GM21529 (cell line): ENCODE results near the gene TUBE1.
A peak's percentile ranks its signal among the peaks of the same experiment; 100 is the strongest.

ENCODE experiments used
- ATAC-seq: cut with Tn5 transposase; IDR thresholded peaks from one replicate; pipeline ENCODE4 v1.9.1; 2021; ENCODE audit not compliant: unreplicated experiment

Gene TUBE1

DNA sequence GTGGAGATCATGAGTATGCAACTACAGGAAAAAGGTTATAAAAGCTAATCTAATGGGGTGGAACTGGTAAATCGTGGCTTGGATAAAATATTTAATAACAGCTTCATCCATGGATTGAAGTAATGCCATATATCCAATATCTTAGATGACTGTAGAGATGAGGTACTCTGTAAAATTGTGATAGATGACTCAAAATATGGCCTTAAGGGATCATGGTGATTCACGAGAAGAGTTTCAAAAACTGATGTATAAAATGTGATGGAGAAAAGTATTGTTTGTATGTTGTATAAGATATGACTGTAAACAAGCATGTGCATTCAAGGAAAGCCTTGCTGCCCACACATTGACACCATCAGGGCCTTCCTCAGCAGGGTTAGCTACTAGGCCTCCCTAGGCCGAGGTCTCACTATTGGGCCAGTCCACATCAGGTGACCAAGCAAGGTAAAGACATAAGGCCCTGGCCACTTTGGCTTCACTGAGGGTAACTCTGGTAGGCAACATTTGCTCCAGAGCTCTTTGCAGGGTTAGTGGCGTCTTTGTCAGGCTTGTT is 51.1 kb downstream of the TUBE1 start:
- ATAC-seq = no peak

DNA sequence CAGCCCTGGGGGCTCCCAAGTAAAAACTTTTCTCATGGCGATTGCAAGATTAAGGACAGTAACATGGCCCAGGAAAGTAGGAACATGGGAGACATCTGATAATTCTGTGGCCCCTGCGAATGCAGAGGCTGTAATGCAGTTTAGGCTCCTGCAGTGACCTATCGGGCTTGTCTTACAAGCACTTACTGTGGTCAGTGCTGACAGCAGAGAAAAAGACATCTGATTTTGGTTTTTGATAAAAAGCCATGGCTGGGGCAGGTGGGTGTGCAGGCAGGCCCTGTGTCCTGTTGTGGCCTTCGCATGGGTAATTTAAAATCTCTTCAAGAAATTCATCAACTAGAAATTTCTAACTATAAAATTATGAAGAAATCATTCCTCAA is 52.7 kb downstream of the TUBE1 start:
- ATAC-seq = no peak

DNA sequence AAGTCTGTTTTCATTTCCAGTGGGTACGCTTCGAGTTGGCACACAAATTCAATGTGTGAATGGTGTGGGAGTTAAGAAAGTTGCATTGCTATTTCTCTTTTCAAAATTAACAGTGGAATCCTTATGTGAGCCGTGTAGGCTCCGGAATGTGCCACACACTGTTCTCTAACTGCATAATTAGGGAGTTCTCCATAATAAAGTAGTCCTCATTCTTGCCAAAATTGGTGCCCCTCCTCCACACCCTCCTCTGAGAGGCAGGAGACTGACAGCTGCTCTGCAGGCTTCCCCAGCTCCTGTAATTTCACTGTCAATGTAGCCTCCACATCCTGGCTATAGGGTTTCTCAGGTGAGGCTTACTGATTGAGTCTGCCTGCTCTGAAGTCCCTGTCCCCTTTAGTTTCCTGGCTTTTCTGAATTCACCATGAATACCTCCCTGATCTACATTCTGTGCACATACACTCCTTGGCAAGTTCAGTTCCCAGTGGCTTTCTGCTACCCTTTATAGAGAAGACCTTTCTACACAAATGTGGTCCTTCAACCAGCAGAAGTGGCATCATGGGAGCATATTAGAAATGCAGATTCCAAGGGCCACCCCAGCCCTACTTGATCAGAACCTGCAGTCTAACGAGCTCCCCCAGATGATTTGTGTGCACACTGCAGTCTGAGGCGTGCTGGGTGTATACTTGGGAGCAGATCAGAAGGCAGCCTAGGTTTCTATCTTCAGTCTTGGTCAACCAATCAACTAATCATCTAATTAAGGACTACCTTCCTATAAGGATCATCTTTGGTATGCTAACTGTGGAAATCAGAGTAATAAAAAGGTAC is 53.3 kb downstream of the TUBE1 start:
- ATAC-seq = no peak

DNA sequence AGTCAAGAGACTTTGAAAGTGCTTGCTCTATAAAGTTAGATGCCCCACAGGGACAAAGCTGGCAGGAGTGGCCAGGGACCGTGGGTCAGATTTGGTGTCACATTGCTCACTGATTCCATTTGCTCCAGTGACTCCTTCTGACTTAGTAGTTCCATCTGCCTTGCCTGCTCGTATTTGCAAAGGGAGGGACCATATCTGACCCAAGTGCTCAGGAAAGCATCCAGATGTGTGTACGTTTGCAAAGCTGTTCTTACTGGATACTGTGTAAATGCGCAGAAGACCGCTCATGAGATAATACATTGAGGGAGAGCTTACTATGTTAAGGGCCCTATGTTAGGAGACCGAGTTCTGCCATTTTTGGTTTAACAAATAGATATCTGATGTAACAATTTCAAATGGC is 54.6 kb downstream of the TUBE1 start:
- ATAC-seq = no peak

DNA sequence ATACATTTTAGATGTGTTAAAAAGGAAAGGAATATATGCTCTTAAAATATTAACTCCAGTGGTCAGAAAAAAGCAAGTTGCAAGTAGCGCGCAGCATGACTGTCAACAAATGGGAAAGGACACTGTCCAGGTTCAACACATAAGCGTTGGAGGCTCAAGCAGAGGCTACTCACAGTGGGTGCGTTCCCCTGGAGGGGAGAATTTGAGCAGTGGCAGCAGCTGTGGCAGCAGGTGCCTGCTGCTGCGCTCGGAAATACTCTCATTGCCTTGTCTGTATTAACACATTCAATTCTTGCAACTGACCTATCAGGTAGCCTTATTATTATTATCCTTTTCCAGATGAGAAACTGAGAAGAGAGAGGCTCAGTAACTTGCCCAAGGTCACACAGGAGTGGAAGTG is 55.3 kb downstream of the TUBE1 start:
- no peak for ATAC-seq

DNA sequence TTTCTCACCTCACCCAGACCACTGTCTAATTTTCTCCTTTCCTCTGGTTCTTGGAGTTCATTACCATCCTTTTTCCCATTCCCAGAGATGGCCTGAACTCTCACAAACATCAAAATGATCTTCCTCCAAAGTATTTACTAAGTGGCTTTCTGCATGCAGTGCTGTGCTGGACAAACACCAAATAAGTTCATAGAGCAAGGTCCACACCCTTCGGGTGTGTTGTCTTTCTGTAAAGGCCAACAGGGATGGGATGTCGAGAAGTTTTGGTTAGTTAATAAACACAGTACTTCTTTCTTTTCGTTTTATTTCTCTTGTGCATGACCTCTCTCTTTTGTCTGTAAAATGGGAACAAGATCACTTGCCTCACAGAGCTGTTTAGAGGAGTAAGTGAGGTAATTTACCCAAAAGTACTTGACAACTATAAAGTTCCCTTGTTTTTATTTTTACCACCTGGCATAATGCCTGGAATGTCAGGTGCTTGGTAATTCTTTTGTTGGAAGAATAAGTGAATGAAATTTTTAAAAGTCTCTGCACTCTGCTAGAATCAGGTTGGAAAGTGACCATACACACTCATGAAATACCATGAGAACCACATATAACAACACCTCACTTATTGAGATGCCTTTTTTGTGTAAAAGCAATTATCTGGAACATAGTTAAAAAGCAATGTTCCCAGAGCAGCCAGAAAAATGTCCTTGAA is 56.2 kb downstream of the TUBE1 start:
- no peak for ATAC-seq

DNA sequence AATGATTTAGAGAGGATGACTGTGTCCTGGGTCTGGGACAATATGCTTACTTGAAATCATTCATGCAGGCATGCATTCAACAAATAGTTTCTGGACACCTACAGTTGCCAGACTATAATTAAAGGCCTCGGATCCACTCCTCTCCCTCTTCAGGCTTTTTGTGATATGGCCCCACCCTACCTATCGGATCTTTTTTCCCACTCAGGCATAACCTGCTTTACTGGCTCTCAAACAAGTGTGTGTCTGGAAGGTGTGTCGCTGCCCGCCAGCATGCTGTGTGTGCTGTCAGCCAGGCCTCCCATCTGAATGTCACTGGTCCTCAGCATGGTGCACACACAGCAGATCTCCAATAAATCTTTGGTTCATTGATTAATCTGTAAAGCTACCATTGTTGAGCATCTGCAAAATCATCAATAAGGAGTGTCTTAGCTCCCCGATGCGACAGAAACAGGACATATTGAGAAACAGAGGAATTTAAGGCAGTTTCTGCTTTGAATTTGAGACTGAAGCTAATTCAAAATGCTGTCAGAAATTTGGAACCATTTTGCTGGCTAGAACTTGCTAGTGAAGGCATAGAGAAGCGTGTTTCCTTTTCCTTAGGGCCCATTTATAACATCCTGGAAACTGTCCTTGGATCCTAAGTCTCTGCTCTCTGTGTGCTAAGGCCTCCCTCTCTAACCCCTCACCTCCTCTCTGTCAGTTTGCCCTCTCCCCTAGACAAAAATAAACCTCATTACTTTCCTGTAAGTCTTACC is 56.9 kb downstream of the TUBE1 start:
- no peak for ATAC-seq

DNA sequence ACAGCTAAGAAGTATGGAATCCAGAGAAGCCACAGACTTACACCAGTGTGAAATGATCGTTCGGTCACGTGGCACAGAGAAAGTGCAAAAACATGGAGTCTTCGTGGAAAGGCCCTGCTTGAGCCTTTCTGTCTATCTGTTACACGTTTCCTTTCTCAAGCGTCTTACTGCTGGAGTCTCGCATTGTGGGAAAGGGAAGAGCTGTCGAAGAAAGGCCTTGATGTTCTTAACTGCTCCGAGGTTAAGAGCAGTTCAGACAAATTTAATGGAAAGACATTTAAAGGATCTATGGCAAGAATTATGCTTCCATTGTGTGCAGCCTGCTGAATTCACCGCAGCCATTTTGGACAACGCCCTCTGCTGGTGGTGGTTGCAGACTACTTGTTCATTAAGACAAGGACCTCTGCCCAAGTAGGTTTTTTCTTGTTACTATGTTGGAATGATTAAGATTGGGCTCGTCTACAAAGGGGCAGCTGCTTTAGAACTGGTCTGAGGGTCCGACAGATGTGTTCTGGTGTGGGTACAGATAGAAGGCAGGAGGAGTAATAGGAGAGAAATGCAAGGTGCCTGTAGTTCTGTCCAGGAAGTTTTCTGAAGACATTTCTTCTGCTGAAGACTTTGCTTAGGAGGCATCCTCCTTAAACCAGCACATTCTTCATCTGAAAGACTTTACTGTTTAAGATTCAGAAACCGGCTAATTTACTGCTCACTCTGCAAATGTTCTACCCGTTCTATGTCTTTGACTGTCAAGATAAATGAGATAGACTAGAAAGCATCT is 58.0 kb downstream of the TUBE1 start:
- peak; percentile 79 for ATAC-seq

DNA sequence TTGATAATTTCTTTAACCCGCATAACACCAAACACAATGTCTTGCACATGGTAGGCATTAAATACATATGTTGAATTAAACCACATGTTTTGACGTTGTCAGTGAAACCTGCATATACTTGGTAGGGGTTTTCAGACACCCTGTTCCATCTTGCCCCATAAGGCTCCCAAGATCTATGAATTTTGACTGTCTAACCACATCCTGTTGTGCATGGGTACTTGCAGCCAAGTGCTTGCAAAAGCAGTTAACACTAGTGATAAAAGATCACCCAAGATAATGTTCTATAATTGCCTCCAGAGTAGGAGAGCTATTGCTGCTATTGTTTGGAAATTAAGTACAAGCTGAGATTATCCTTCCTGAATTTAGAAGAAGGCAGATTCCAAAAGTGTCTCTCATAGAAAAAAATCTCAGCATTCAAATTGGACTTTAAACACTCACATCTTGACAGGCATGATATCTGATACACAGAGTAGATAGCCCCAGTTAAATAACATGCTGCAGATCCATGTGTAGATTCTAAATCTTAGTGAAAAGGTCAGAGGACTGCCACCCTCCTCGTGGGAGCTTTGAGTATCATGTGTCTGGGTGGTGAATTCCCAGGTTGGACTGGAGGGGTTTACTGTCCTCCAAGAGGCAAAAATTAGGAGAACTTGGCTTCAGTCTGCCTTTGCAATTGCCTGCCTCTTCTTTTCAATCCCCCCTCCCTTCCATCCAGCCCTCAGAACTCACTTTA is 59.2 kb downstream of the TUBE1 start:
- no peak for ATAC-seq

DNA sequence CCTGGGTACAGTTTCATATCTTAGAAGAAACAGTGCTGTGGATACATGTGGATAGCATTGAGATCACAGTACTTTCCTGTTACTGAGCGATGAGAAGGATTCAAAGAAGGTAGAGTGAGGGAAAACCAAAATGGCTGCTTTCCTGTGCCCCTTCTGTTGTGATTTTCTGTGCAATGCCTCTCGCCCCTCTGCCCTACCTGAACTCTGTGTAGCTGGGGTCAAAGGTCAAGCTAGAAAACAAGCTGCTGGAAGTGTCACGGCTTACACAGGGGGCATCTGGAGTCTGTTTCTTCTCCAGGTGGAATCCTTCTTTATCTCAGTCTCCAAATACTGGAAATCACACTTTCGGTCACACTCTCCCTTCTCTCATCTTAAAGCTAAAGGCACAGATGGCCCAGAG is 60.3 kb downstream of the TUBE1 start:
- no peak for ATAC-seq

DNA sequence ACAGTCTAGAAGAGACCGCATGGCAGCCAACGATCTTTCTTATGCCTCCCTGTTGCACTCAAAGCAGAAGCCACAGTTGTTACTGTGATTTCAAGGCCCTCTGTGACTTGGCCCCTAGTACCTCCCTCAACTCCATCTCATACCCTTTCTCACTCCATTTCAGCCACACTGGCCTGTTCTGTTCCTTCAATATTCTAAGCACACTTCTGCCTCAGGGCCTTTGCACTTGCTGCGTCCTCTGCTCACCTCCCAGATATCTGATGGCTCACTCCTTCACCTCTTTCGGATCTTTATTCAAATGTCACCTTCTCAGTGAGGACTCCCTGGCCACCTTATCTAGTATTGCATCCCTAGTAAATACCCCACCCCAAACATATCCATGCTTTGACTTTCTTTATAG is 62.8 kb downstream of the TUBE1 start:
- ATAC-seq = no peak

DNA sequence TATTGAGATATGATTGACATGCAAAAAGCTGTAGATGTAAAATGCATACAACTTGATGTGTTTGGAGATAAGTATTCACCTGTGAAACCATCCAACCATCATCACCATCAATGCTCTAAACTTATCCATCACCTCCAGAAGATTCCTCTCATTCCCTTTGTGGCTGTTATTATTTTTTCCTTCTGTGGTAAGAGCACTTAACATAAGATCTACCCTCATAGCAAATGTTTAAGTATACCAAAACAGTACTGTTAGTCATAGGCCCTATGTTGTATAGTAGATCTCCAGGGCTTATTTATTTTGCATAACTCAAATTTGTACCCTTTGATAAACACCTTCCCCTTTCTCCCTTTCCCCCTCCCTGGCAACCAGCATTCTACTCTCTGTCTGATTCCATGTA is 64.5 kb downstream of the TUBE1 start:
- no peak for ATAC-seq

DNA sequence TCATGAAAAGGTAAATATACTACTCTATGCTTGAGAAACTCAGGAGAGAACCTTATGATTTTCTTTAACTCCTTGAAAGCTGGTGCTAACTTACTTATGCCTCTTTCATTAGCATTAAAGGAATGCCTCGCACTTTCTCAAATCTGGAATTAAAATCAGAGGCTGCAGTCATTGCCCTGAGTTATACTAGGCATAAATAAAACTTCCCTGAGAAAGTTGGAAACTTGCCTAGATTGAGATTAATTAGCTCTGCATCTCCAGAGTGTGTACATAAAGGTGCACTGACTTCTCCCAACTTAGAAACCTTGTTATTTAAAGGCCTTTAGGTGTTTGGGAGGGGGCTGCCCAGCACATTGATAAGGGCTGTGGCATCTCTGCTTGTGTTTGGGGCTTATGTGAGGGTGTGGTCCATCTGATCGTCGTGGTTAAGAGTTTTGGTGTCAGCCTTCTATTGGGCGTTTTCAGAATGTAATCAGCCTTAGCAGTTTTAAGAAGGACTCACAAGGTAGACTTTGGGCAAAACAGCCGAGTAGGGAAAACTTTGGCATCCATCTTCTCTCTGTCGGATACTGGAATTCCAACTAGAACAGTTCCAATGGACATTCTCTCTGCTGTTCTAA is 65.5 kb downstream of the TUBE1 start:
- ATAC-seq = no peak
